GM12873 (cell line): ENCODE measurements around the gene FBRSL1.

Source experiments
- TF ChIP-seq, protein P1 (sequence below): IDR thresholded peaks from 2 replicates; pipeline ENCODE4 v1.5.1; 2012; ENCODE audit warnings: low read depth, mild to moderate bottlenecking, moderate library complexity, low read length, control low read depth; ENCODE audit not compliant: insufficient read depth; ENCODE audit errors: missing control alignments

Gene FBRSL1

DNA sequence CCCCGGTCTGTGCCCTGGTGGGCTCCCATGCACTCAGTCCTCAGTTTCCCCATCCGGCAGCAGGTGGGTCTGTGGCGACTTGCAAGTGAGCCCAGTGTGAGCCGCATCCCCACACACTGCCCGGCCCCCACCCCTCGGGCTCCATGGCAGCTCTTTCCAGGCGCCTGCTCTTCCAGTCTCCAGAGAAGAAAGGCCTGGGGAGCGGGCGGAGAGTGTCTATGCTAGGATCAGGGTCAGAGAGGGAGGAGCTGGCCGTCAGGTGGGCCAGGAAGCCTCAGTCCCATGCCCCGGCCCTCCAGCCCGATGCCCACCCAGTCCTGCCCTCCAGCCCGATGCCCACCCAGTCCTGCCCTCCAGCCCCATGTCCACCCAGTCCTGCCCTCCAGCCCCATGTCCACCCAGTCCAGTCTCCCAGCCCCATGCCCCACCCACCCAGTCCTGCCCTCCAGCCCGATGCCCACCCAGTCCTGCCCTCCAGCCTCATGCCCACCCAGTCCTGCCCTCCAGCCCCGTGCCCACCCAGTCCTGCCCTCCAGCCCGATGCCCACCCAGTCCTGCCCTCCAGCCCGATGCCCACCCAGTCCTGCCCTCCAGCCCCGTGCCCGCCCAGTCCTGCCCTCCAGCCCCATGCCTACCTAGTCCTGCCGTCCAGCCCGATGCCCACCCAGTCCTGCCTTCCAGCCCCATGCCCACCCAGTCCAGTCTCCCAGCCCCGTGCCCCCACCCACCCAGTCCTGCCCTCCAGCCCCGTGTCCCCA, 49.2 kb downstream of the FBRSL1 start:
- TF ChIP-seq, protein P1, sequence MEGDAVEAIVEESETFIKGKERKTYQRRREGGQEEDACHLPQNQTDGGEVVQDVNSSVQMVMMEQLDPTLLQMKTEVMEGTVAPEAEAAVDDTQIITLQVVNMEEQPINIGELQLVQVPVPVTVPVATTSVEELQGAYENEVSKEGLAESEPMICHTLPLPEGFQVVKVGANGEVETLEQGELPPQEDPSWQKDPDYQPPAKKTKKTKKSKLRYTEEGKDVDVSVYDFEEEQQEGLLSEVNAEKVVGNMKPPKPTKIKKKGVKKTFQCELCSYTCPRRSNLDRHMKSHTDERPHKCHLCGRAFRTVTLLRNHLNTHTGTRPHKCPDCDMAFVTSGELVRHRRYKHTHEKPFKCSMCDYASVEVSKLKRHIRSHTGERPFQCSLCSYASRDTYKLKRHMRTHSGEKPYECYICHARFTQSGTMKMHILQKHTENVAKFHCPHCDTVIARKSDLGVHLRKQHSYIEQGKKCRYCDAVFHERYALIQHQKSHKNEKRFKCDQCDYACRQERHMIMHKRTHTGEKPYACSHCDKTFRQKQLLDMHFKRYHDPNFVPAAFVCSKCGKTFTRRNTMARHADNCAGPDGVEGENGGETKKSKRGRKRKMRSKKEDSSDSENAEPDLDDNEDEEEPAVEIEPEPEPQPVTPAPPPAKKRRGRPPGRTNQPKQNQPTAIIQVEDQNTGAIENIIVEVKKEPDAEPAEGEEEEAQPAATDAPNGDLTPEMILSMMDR: no peak

DNA sequence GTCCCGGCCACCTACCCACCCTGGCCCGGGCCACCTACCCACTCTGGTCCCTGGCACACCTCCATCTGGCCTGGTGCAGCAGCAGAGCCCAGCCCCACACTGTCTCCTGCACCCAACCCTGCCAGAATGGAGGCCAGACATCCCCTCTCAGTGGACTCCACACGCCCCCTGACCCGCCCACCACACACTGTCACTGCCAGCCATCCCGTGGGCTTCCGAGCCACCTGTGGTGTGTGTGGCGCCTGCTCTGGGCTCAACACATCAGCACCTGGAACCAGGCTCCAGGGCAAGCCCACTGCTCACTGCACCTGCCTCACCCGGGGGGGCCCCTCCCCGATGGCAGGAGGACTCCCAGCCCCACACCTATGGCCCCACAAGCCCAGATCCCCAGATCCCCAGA, 50.5 kb downstream of the FBRSL1 start:
- TF ChIP-seq, protein P1: no peak

DNA sequence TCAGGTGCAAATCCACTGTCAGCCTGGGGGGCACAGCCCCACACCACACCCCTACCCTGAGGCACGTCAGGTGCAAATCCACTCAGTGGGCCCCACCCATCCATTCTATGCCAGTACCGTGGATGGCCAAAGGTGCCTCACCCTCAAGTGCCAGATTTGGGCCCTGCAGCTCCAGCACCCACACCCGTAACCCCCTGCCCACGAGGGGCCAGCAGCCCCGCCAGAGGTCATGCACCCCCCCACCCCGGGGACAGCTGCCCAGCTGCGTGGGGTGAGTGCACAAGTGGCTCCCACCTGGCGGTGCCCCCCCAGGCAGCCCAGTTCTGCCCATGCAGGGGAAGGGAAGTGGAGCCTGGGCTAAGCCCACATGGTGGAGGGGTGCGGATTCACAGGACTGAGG, 51.2 kb downstream of the FBRSL1 start:
- TF ChIP-seq, protein P1: no peak

DNA sequence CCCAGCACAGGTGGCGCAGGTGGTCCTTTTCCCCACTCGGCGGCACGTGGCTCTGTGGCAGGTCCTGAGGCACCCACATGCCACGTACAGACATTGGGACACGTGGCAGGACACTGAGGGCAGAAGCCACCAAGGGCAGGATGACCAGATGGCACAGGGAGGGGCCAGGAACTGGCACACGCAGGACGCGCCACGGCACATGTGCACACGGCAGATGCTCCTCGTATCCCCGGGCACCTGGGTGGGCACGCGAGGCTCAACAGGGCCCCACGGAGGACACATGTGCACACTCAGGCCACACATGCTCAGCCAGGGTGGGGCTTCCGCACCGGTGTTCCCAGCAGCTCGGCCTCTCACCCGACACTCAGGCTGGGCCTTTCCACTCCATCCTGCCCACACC, 52.0 kb downstream of the FBRSL1 start:
- TF ChIP-seq, protein P1: no peak

DNA sequence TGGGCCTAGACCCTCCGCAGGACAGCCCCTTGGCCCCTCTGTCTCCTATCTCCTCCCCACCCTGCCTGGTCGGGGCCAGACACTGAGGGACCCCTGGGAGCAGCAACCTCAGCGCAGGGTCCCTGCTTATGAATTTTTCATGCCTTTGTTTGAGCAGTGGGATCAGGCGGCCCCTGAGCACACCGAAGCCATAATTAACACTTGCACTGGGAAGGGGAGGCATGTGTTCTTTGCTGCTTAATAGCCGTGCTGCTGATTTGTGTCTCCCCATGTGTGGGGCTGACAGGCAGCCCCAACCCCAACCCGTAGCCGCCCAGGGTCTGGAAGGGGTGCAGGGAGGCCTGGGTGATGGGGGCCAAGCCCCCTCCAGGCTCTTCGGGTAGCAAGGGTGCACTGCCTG, 52.7 kb downstream of the FBRSL1 start:
- TF ChIP-seq, protein P1: no peak

DNA sequence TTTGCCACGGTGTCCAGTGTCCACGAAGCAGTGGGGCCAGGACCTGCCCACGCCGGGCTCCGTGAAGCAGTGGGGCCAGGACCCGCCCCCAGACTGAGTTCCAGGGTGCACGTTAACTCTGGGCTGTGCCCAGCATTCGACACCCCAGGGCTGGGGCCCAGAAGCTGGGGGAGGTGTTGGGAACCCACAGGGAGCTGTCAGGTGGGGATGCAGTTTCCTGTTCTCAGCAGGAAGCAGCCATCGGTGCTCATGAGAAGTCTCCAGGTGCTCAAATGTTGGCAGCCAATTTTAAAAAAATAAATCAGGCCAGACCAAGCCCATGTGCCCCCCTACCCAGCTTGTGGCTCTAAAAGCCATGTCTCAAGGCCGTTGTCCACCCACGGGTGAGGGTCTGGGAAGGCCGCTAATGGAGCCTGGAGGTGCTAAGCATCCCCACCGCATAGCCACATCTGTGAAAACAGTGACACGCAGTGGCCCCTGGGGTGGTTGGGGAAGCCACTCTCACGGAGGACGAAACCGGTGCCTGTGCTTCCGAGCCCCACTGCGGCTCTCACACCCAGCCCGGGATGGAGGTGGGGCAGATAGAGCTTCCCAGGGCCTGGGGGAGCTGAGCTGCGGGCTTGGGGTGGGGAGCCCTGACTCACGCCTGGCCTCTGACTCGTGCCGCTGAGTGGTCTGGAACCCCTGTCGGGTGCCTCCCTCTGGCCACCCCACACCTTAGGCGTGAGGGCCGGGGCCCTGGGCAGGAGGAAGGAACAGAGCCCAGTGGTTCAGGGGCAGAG, 53.5 kb downstream of the FBRSL1 start:
- TF ChIP-seq, protein P1: no peak

DNA sequence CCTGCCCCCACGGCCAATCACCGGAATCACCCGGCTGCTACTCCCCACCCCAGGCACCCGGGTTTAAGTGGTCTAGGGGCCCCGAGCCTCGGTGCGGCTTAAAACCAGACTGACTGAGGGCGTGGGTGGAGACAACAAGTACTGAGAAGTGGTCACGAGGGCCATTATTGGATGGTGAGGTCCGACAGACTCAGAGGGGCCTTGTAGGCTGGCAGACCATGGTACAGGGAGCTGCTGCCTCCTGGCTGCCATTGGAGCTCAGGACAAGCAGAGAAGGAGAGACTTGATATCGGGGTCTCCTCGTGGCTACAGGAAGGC, 54.1 kb downstream of the FBRSL1 start:
- TF ChIP-seq, protein P1: no peak
